T-helper 2 cell treated with Interferon-gamma antibody and Interleukin-4, amounts not matched to agents 5 μg/mL and 100 μg/mL, for 36 hours (primary cell): ENCODE results near the gene AGPAT2.
A peak's percentile ranks its signal among the peaks of the same experiment; 100 is the strongest.
"Not testable (repeated sequence)": the region's sequence is repeated elsewhere in the genome, so short reads cannot be mapped to it uniquely, and the experiment has no call there.

Source experiments
- DNase-seq: peaks from one replicate; pipeline ENCODE4 v3.0.0; 2021; ENCODE audit warnings: low spot score
- H3K27ac Mint-ChIP-seq: one replicate; pipeline ENCODE4 v1.8.0; 2021; ENCODE audit warnings: mild to moderate bottlenecking, mixed read lengths
- H3K27me3 Mint-ChIP-seq: one replicate; pipeline ENCODE4 v1.8.0; 2021; ENCODE audit warnings: low read depth, mixed read lengths
- H3K36me3 Mint-ChIP-seq: one replicate; pipeline ENCODE4 v1.8.0; 2021; ENCODE audit warnings: low read depth, mixed read lengths
- H3K4me1 Mint-ChIP-seq: one replicate; pipeline ENCODE4 v1.8.0; 2021; ENCODE audit warnings: low read depth, mixed read lengths
- H3K4me3 Mint-ChIP-seq: one replicate; pipeline ENCODE4 v1.8.0; 2022; ENCODE audit warnings: mild to moderate bottlenecking, moderate library complexity, mixed read lengths
- H3K9me3 Mint-ChIP-seq: one replicate; pipeline ENCODE4 v1.8.0; 2021; ENCODE audit warnings: mixed read lengths

Gene AGPAT2

GRCh38 chr9:136713550-136713949 is 26.3 kb upstream of the AGPAT2 start:
- no peaks in the 10 kb centered on the region for H3K36me3 Mint-ChIP-seq
- no peak overlapping the region for H3K27ac Mint-ChIP-seq
- H3K9me3 Mint-ChIP-seq = no peaks in the 10 kb centered on the region
- H3K4me1 Mint-ChIP-seq = no peaks in the 10 kb centered on the region
- H3K4me3 Mint-ChIP-seq = no peak overlapping the region
- no peak for DNase-seq
- peaks cover 28% of the 10 kb centered on the region for H3K27me3 Mint-ChIP-seq

- no peak overlapping the region for H3K4me3 Mint-ChIP-seq
- no peak for DNase-seq
- peaks cover 28% of the 10 kb centered on the region for H3K27me3 Mint-ChIP-seq
- no peak overlapping the region for H3K27ac Mint-ChIP-seq
- no peaks in the 10 kb centered on the region for H3K9me3 Mint-ChIP-seq
- H3K36me3 Mint-ChIP-seq = no peaks in the 10 kb centered on the region
- no peaks in the 10 kb centered on the region for H3K4me1 Mint-ChIP-seq
These were observed 25.7 kb upstream of the AGPAT2 start for GRCh38 chr9:136712690-136713544.

- no peak for DNase-seq
- no peaks in the 10 kb centered on the region for H3K4me1 Mint-ChIP-seq
- H3K9me3 Mint-ChIP-seq = no peaks in the 10 kb centered on the region
- H3K36me3 Mint-ChIP-seq = no peaks in the 10 kb centered on the region
- H3K27ac Mint-ChIP-seq = no peak within 1 kb of the TSS
- H3K27me3 Mint-ChIP-seq = peaks cover 28% of the 10 kb centered on the region
- H3K4me3 Mint-ChIP-seq = peak within 1 kb of the TSS; percentile 61
These were observed 24.8 kb upstream of the AGPAT2 start, which contains the start of gene DIPK1B for GRCh38 chr9:136711751-136712689. Gene DIPK1B, plus strand, starts transcription at chr9:136712572. Its CDS starts 94 bp downstream, at chr9:136712666.

- H3K27ac Mint-ChIP-seq, H3K9me3 Mint-ChIP-seq, DNase-seq, H3K36me3 Mint-ChIP-seq, H3K4me1 Mint-ChIP-seq: not testable (repeated sequence)
- H3K4me3 Mint-ChIP-seq = peak overlapping the region; percentile 61
- H3K27me3 Mint-ChIP-seq = peaks cover 28% of the 10 kb centered on the region
These were observed 24.0 kb upstream of the AGPAT2 start for GRCh38 chr9:136711219-136711648.

- no peak for DNase-seq
- Mint-ChIP-seq H3K36me3 (no peaks in the 10 kb centered on the region), H3K27ac (no peak overlapping the region), H3K4me3 (no peak overlapping the region), H3K27me3 (peaks cover 24% of the 10 kb centered on the region), H3K9me3 (no peaks in the 10 kb centered on the region), H3K4me1 (no peaks in the 10 kb centered on the region)
These were observed 23.3 kb upstream of the AGPAT2 start for GRCh38 chr9:136710543-136710942.

- Mint-ChIP-seq H3K4me3 (no peak overlapping the region), H3K27me3 (peaks cover 28% of the 10 kb centered on the region), H3K36me3 (no peaks in the 10 kb centered on the region), H3K9me3 (no peaks in the 10 kb centered on the region), H3K27ac (no peak overlapping the region), H3K4me1 (no peaks in the 10 kb centered on the region)
- DNase-seq = no peak
These were observed 22.3 kb upstream of the AGPAT2 start for GRCh38 chr9:136709454-136710109.

- Mint-ChIP-seq H3K4me3 (no peak overlapping the region), H3K36me3 (no peaks in the 10 kb centered on the region), H3K4me1 (peaks cover 2% of the 10 kb centered on the region), H3K9me3 (no peaks in the 10 kb centered on the region), H3K27ac (no peak overlapping the region), H3K27me3 (peaks cover 19% of the 10 kb centered on the region)
- no peak for DNase-seq
These were observed 20.7 kb upstream of the AGPAT2 start for GRCh38 chr9:136707849-136708517.

GRCh38 chr9:136707011-136707410 is 19.8 kb upstream of the AGPAT2 start:
- Mint-ChIP-seq H3K9me3 (no peaks in the 10 kb centered on the region), H3K4me3 (no peak overlapping the region), H3K4me1 (peaks cover 2% of the 10 kb centered on the region), H3K27ac (no peak overlapping the region), H3K27me3 (peaks cover 19% of the 10 kb centered on the region), H3K36me3 (no peaks in the 10 kb centered on the region)
- DNase-seq = no peak

- H3K4me3 Mint-ChIP-seq = no peak overlapping the region
- H3K9me3 Mint-ChIP-seq = no peaks in the 10 kb centered on the region
- DNase-seq = no peak
- H3K36me3 Mint-ChIP-seq = no peaks in the 10 kb centered on the region
- no peak overlapping the region for H3K27ac Mint-ChIP-seq
- H3K27me3 Mint-ChIP-seq = peaks cover 8% of the 10 kb centered on the region
- peaks cover 12% of the 10 kb centered on the region for H3K4me1 Mint-ChIP-seq
These were observed 18.3 kb upstream of the AGPAT2 start for GRCh38 chr9:136705564-136705963.

- not testable (repeated sequence) for H3K27ac Mint-ChIP-seq, H3K27me3 Mint-ChIP-seq, H3K4me3 Mint-ChIP-seq, H3K9me3 Mint-ChIP-seq, DNase-seq, H3K36me3 Mint-ChIP-seq
- H3K4me1 Mint-ChIP-seq = peaks cover 17% of the 10 kb centered on the region
These were observed 17.5 kb upstream of the AGPAT2 start for GRCh38 chr9:136704741-136705140.

GRCh38 chr9:136703276-136703860 is 16.1 kb upstream of the AGPAT2 start:
- H3K4me1 Mint-ChIP-seq = peaks cover 17% of the 10 kb centered on the region
- H3K9me3 Mint-ChIP-seq = no peaks in the 10 kb centered on the region
- no peak for DNase-seq
- H3K27ac Mint-ChIP-seq = no peak overlapping the region
- no peak overlapping the region for H3K4me3 Mint-ChIP-seq
- peaks cover 7% of the 10 kb centered on the region for H3K27me3 Mint-ChIP-seq
- H3K36me3 Mint-ChIP-seq = no peaks in the 10 kb centered on the region

GRCh38 chr9:136701668-136702053 is 14.4 kb upstream of the AGPAT2 start:
- peak overlapping the region; percentile 91 for H3K27ac Mint-ChIP-seq
- H3K4me1 Mint-ChIP-seq = peaks cover 17% of the 10 kb centered on the region
- no peak for DNase-seq
- peak overlapping the region; percentile 86 for H3K4me3 Mint-ChIP-seq
- H3K36me3 Mint-ChIP-seq = no peaks in the 10 kb centered on the region
- peaks cover 11% of the 10 kb centered on the region for H3K27me3 Mint-ChIP-seq
- H3K9me3 Mint-ChIP-seq = no peaks in the 10 kb centered on the region
